Measurements from ENCODE around the gene PFKP.

Gene PFKP

GRCh38 chr10:3178042-3178441 lies 110.7 kb downstream of the PFKP start:
- H3K9me3 ChIP-seq (ENCODE audit: control insufficient read depth, insufficient read depth, low read depth, low read length) = no peaks in the 10 kb centered on the region
- POLR2A ChIA-PET = no interaction called here
- H3K4me3 ChIP-seq (ENCODE audit: low read depth, low read length) = no peak overlapping the region
- H3K27ac ChIP-seq (ENCODE audit: extremely low read depth, low read depth, low read length) = no peak overlapping the region
- CTCF ChIA-PET = no interaction called here
- H3K36me3 ChIP-seq (ENCODE audit: control insufficient read depth in 2 of 2, insufficient read depth in 1 of 2, low read length in 2 of 2) = no peaks in the 10 kb centered on the region
- H3K4me1 ChIP-seq (ENCODE audit: control insufficient read depth, insufficient read depth, low read length) = no peaks in the 10 kb centered on the region
- TF ChIP-seq ZNF146 (tag by site-specific recombination; IDR thresholded peaks at IDR 0.05) = no peak

GRCh38 chr10:3179174-3179573 lies 111.8 kb downstream of the PFKP start:
- Histone ChIP-seq H3K36me3 (ENCODE audit: control insufficient read depth in 2 of 2, insufficient read depth in 1 of 2, low read length in 2 of 2) (no peaks in the 10 kb centered on the region), H3K9me3 (ENCODE audit: control insufficient read depth, insufficient read depth, low read depth, low read length) (no peaks in the 10 kb centered on the region), H3K4me1 (ENCODE audit: control insufficient read depth, insufficient read depth, low read length) (no peaks in the 10 kb centered on the region), H3K4me3 (ENCODE audit: low read depth, low read length) (no peak overlapping the region), H3K27ac (ENCODE audit: extremely low read depth, low read depth, low read length) (no peak overlapping the region)
- POLR2A ChIA-PET = no interaction called here
- CTCF ChIA-PET = interaction anchor here (0.7 to 1.9 kb wide), 2 partner anchors 14 to 44 kb away, joined by 4 to 7 read pairs; no protein-coding TSS in a partner anchor
- TF ChIP-seq ZFHX2 (tag by site-specific recombination; conservative IDR thresholded peaks at IDR 0.05) (no peak), ZNF223 (tag by site-specific recombination; IDR thresholded peaks at IDR 0.05) (no peak), ZNF10 (tag by site-specific recombination; IDR thresholded peaks at IDR 0.05) (no peak), ZNF629 (tag by site-specific recombination; IDR thresholded peaks at IDR 0.05) (no peak), KLF10 (tag by site-specific recombination; IDR thresholded peaks at IDR 0.05) (no peak), ZNF785 (tag by site-specific recombination; IDR thresholded peaks at IDR 0.05) (no peak), ZNF292 (tag by site-specific recombination; IDR thresholded peaks at IDR 0.05; ENCODE audit: borderline replicate concordance, low read depth) (no peak), IKZF3 (tag by site-specific recombination; IDR thresholded peaks at IDR 0.05) (no peak), ZNF704 (tag by site-specific recombination; IDR thresholded peaks at IDR 0.05) (no peak), SALL2 (tag by site-specific recombination; IDR thresholded peaks at IDR 0.05; ENCODE audit: borderline replicate concordance) (no peak), KLF1 (tag by site-specific recombination; IDR thresholded peaks at IDR 0.05) (no peak)

- ChIA-PET CTCF (interaction anchor here (1.9 kb wide), 1 partner anchor 12 kb away, joined by 7 read pairs; no protein-coding TSS in a partner anchor), POLR2A (no interaction called here)
- Histone ChIP-seq H3K4me1 (ENCODE audit: control insufficient read depth, insufficient read depth, low read length) (no peaks in the 10 kb centered on the region), H3K4me3 (ENCODE audit: low read depth, low read length) (no peak overlapping the region), H3K9me3 (ENCODE audit: control insufficient read depth, insufficient read depth, low read depth, low read length) (no peaks in the 10 kb centered on the region), H3K27ac (ENCODE audit: extremely low read depth, low read depth, low read length) (no peak overlapping the region), H3K36me3 (ENCODE audit: control insufficient read depth in 2 of 2, insufficient read depth in 1 of 2, low read length in 2 of 2) (no peaks in the 10 kb centered on the region)
- TF ChIP-seq, protein P1, sequence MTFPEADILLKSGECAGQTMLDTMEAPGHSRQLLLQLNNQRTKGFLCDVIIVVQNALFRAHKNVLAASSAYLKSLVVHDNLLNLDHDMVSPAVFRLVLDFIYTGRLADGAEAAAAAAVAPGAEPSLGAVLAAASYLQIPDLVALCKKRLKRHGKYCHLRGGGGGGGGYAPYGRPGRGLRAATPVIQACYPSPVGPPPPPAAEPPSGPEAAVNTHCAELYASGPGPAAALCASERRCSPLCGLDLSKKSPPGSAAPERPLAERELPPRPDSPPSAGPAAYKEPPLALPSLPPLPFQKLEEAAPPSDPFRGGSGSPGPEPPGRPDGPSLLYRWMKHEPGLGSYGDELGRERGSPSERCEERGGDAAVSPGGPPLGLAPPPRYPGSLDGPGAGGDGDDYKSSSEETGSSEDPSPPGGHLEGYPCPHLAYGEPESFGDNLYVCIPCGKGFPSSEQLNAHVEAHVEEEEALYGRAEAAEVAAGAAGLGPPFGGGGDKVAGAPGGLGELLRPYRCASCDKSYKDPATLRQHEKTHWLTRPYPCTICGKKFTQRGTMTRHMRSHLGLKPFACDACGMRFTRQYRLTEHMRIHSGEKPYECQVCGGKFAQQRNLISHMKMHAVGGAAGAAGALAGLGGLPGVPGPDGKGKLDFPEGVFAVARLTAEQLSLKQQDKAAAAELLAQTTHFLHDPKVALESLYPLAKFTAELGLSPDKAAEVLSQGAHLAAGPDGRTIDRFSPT (tag by site-specific recombination; IDR thresholded peaks at IDR 0.05) = no peak
- no peak for TF ChIP-seq GLI2 (tag by site-specific recombination; IDR thresholded peaks at IDR 0.05; ENCODE audit: borderline replicate concordance, low read depth)
- no peak for TF ChIP-seq KLF16 (tag by site-specific recombination; IDR thresholded peaks at IDR 0.05)
- TF ChIP-seq GFI1B (tag by site-specific recombination; IDR thresholded peaks at IDR 0.05) = no peak
- 0 out of 2 replicates have a peak, but pooled peaks have one; percentile 15 for TF ChIP-seq ZNF335 (tag by site-specific recombination; conservative IDR thresholded peaks at IDR 0.05)
These were observed 113.1 kb downstream of the PFKP start for GRCh38 chr10:3180355-3181025.

All from HEK293 (cell line).